Panc1 (cell line): Measurements from ENCODE around the gene GBP1. TPM values are rescaled to one million over a fixed set of nuclear protein-coding genes. Genes with fewer than 3 reads are reported as not detected.
A peak's percentile ranks its signal among the peaks of the same experiment; 100 is the strongest.

ENCODE experiments used
- ATAC-seq: fragments of 200-7000 bp; cut with Tn5 transposase; 2 replicates; pipeline ENCODE4 v1.9.1; 2020; ENCODE audit warnings: mild to moderate bottlenecking, moderate library complexity
- BruUV-seq: library from RNA; stranded (reverse); fragments of 400-500 nt; replicated peaks from 2 replicates; lab custom pipeline; 2021; lab: Mats Ljungman, UMichigan
- CTCF ChIA-PET: fragments of 300-600 bp; sonication (Branson Sonifier 250); formaldehyde crosslinking; loops from one replicate; lab custom pipeline; 2022; ENCODE audit warnings: antibody characterized with exemption; lab: Charles Lee
- POLR2A ChIA-PET: fragments of 300-600 bp; sonication (Branson Sonifier 250); formaldehyde crosslinking; loops from one replicate; lab custom pipeline; 2022; ENCODE audit warnings: antibody characterized with exemption; lab: Charles Lee
- DNase-seq: peaks from one replicate; pipeline ENCODE4 v3.0.0-alpha.2; 2010; ENCODE audit warnings: low read depth, low spot score
- H3K27ac ChIP-seq: 2 replicates; pipeline ENCODE4 v1.5.1; 2011; ENCODE audit warnings: mild to moderate bottlenecking, low read length, inconsistent platforms
- H3K27me3 ChIP-seq: fragments of 200-500 bp; sonication (Bioruptor generic); 2 replicates; pipeline ENCODE4 v1.6.0; 2014; ENCODE audit warnings: low read length, inconsistent platforms; ENCODE audit not compliant: control insufficient read depth, insufficient read depth
- H3K36me3 ChIP-seq: fragments of 200-500 bp; sonication (Bioruptor generic); 2 replicates; pipeline ENCODE4 v1.5.1; 2014; ENCODE audit warnings: inconsistent platforms, mild to moderate bottlenecking, low read length, moderate library complexity; ENCODE audit not compliant: control insufficient read depth, insufficient read depth
- H3K4me1 ChIP-seq: 2 replicates; pipeline ENCODE4 v1.5.1; 2011; ENCODE audit warnings: inconsistent platforms, mild to moderate bottlenecking, low read length, moderate library complexity; ENCODE audit not compliant: control insufficient read depth, insufficient read depth
- H3K4me3 ChIP-seq, 2 experiments: 2 replicates each; pipeline ENCODE4 v1.5.1; 2011 to 2012; ENCODE audit warnings: low read depth in 2 of 2, low read length in 2 of 2, mild to moderate bottlenecking in 2 of 2, inconsistent platforms in 1 of 2, moderate library complexity in 1 of 2
- H3K9me3 ChIP-seq: fragments of 200-500 bp; sonication (Bioruptor generic); 2 replicates; pipeline ENCODE4 v1.5.1; 2014; ENCODE audit warnings: low read depth, mild to moderate bottlenecking, inconsistent platforms, low read length, moderate library complexity; ENCODE audit not compliant: control insufficient read depth, insufficient read depth
- POLR2AphosphoS5 ChIP-seq: IDR thresholded peaks from 2 replicates; pipeline ENCODE4 v1.6.1; 2012; ENCODE audit warnings: mild to moderate bottlenecking, low read depth, low read length, moderate library complexity
- SIN3A ChIP-seq: IDR thresholded peaks from 2 replicates; pipeline ENCODE4 v1.6.1; 2012; ENCODE audit warnings: low read depth, mild to moderate bottlenecking, low read length, moderate library complexity, borderline replicate concordance; ENCODE audit not compliant: insufficient read depth
- TCF7L2 ChIP-seq: IDR thresholded peaks from 2 replicates; pipeline ENCODE4 v1.6.1; 2011; ENCODE audit warnings: mild to moderate bottlenecking, low read depth, low read length, inconsistent platforms
- in situ Hi-C: cut with HindIII; loops from 2 replicates; pipeline ENCODE4 v1.10.0; 2016; ENCODE audit warnings: low sequenced_read_pairs, low pct_unique_long_range_greater_than_20kb
- intact Hi-C: fragments of 100-400 bp; cut with micrococcal nuclease; formaldehyde crosslinking; loops from one replicate; pipeline ENCODE4 v1.10.0; 2022; ENCODE audit not compliant: unreplicated experiment
- total RNA-seq: library from RNA; stranded (reverse); gene quantifications from one replicate; pipeline ENCODE4 v1.2.1, GENCODE V29; 2021; ENCODE audit not compliant: unreplicated experiment
- TF ChIP-seq, protein P1 (sequence below), 2 experiments: IDR thresholded peaks; 2 replicates each; pipeline ENCODE4 v1.6.1; 2011 to 2012; ENCODE audit warnings: low read depth in 2 of 2, control low read depth in 1 of 2, low read length in 1 of 2, mild to moderate bottlenecking in 1 of 2, moderate library complexity in 1 of 2; ENCODE audit not compliant: insufficient read depth in 1 of 2
- TF ChIP-seq, protein P2 (sequence below): fragments of 450-650 bp; IDR thresholded peaks from 2 replicates; pipeline ENCODE4 v1.5.1; 2017; ENCODE audit warnings: mild to moderate bottlenecking

The GBP1 gene
- total RNA-seq, 1 experiment from 2014 or later: 0.80 TPM

DNA sequence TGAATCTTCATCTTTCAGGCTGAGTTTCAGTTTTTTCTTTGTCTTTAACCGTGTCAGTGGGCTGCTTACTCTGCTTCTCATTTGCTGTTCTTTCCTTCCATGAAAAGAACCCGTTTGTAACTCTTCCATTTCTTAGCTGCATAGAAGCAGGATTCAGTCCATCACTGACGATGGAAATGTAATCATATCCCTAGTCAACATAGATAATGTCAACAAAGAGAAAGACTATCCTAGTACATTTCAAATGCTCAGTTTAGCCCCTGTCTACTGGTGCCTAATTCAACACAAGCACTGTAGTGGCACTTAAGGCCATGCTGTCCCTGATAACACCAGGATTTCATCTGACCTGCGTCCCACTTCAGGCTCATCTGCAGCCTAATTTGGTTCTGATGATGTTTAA lies 376 bp downstream of the GBP1 start:
- Histone ChIP-seq H3K36me3 (no peaks in the 10 kb centered on the region), H3K4me3 (peak overlapping the region; percentile 30 to 50; a peak in 2 of 4 replicates), H3K4me1 (no peaks in the 10 kb centered on the region), H3K27me3 (no peaks in the 10 kb centered on the region), H3K9me3 (no peaks in the 10 kb centered on the region), H3K27ac (no peak overlapping the region)
- TF ChIP-seq, protein P1, sequence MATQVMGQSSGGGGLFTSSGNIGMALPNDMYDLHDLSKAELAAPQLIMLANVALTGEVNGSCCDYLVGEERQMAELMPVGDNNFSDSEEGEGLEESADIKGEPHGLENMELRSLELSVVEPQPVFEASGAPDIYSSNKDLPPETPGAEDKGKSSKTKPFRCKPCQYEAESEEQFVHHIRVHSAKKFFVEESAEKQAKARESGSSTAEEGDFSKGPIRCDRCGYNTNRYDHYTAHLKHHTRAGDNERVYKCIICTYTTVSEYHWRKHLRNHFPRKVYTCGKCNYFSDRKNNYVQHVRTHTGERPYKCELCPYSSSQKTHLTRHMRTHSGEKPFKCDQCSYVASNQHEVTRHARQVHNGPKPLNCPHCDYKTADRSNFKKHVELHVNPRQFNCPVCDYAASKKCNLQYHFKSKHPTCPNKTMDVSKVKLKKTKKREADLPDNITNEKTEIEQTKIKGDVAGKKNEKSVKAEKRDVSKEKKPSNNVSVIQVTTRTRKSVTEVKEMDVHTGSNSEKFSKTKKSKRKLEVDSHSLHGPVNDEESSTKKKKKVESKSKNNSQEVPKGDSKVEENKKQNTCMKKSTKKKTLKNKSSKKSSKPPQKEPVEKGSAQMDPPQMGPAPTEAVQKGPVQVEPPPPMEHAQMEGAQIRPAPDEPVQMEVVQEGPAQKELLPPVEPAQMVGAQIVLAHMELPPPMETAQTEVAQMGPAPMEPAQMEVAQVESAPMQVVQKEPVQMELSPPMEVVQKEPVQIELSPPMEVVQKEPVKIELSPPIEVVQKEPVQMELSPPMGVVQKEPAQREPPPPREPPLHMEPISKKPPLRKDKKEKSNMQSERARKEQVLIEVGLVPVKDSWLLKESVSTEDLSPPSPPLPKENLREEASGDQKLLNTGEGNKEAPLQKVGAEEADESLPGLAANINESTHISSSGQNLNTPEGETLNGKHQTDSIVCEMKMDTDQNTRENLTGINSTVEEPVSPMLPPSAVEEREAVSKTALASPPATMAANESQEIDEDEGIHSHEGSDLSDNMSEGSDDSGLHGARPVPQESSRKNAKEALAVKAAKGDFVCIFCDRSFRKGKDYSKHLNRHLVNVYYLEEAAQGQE (IDR thresholded peaks at IDR 0.05; ENCODE audit: insufficient read depth in 1 of 2, low read depth in 2 of 2, low read length in 1 of 2): no peak
- TF ChIP-seq POLR2AphosphoS5: no peak
- TF ChIP-seq, protein P2, sequence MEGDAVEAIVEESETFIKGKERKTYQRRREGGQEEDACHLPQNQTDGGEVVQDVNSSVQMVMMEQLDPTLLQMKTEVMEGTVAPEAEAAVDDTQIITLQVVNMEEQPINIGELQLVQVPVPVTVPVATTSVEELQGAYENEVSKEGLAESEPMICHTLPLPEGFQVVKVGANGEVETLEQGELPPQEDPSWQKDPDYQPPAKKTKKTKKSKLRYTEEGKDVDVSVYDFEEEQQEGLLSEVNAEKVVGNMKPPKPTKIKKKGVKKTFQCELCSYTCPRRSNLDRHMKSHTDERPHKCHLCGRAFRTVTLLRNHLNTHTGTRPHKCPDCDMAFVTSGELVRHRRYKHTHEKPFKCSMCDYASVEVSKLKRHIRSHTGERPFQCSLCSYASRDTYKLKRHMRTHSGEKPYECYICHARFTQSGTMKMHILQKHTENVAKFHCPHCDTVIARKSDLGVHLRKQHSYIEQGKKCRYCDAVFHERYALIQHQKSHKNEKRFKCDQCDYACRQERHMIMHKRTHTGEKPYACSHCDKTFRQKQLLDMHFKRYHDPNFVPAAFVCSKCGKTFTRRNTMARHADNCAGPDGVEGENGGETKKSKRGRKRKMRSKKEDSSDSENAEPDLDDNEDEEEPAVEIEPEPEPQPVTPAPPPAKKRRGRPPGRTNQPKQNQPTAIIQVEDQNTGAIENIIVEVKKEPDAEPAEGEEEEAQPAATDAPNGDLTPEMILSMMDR: no peak
- no peak for TF ChIP-seq TCF7L2
- TF ChIP-seq SIN3A: no peak
- in situ Hi-C loops (no loop called here), intact Hi-C loops (no loop called here)
- POLR2A ChIA-PET: no interaction called here
- ATAC-seq: 0 out of 2 replicates have a peak, but pooled peaks have one; percentile 56
- no peak for DNase-seq
- no TSS peak for BruUV-seq
- CTCF ChIA-PET: interaction anchor here (0.6 kb wide), 1 partner anchor 526 kb away, joined by 8 read pairs; no protein-coding TSS in a partner anchor

- no peaks in the 10 kb centered on the region for H3K9me3 ChIP-seq
- no peaks in the 10 kb centered on the region for H3K4me1 ChIP-seq
- in situ Hi-C loops: no loop called here
- no peak for ATAC-seq
- H3K36me3 ChIP-seq: no peaks in the 10 kb centered on the region
- DNase-seq: no peak
- no peaks in the 10 kb centered on the region for H3K27me3 ChIP-seq
- POLR2A ChIA-PET: no interaction called here
- no peak overlapping the region for H3K27ac ChIP-seq
- H3K4me3 ChIP-seq: no peak overlapping the region
- BruUV-seq: no TSS peak
- intact Hi-C loops: no loop called here
- CTCF ChIA-PET: no interaction called here
- TF ChIP-seq, protein P2: no peak
- TF ChIP-seq TCF7L2: no peak
- no peak for TF ChIP-seq POLR2AphosphoS5
- TF ChIP-seq, protein P1 (IDR thresholded peaks at IDR 0.05; ENCODE audit: insufficient read depth in 1 of 2, low read depth in 2 of 2, low read length in 1 of 2): no peak
- TF ChIP-seq SIN3A: no peak
Measured at GRCh38 chr1:89063094-89063493, 1.9 kb downstream of the GBP1 start.
